ENCODE results near the gene TREML4. TPM values are rescaled to one million over a fixed set of nuclear protein-coding genes. Genes with fewer than 3 reads are reported as not detected.

The TREML4 gene
- total and polyA plus RNA-seq, 3 donors from 2014 or later: not detected

DNA sequence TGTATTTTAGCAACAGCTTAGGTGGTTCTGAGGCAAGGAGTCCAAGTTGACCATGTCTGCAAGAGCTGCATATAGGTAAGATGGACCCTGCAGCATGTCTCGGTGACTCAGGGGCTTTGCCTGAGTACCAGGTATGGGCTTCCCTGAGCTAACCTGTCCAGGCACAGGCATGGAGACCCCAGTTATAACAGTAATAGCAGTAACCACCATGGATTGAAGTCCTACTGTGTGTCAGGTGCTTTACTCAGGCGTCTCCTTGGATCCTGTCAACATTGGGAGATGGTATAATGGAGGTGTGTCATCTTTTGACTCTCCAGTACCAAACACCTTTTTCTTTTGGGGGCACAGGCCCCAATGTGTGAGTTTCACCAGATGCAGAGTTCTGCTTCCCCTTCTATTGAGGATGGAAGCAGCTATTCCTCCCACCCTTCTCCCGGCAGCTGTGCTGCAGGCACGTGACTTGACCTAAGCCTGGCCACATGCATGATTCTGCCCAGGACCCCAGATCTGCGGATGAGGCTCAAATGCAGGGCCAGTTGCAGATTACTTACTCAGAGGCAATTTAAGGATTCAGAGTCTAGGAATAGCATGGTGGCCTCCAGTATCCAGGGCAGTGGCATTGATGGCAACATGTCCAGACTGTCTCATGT lies 44.6 kb downstream of the TREML4 start:
- H3K4me1 ChIP-seq: no peaks in the 10 kb centered on the region
- intact Hi-C loops (cut with DNase I; ENCODE audit: low total_unique reads): no loop called here
- DNase-seq: no peak
- no peak overlapping the region for H3K27ac ChIP-seq
- WGBS, 2 donors: 94 to 100% methylated on average over 5 of the region's 5 CpGs
- H3K27me3 ChIP-seq: no peaks in the 10 kb centered on the region
- no peaks in the 10 kb centered on the region for H3K9me3 ChIP-seq
- TF ChIP-seq, protein P1, sequence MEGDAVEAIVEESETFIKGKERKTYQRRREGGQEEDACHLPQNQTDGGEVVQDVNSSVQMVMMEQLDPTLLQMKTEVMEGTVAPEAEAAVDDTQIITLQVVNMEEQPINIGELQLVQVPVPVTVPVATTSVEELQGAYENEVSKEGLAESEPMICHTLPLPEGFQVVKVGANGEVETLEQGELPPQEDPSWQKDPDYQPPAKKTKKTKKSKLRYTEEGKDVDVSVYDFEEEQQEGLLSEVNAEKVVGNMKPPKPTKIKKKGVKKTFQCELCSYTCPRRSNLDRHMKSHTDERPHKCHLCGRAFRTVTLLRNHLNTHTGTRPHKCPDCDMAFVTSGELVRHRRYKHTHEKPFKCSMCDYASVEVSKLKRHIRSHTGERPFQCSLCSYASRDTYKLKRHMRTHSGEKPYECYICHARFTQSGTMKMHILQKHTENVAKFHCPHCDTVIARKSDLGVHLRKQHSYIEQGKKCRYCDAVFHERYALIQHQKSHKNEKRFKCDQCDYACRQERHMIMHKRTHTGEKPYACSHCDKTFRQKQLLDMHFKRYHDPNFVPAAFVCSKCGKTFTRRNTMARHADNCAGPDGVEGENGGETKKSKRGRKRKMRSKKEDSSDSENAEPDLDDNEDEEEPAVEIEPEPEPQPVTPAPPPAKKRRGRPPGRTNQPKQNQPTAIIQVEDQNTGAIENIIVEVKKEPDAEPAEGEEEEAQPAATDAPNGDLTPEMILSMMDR (IDR thresholded peaks at IDR 0.05): no peak
- no peak for TF ChIP-seq POLR2A (IDR thresholded peaks at IDR 0.05)
- H3K4me3 ChIP-seq: no peak overlapping the region
- H3K36me3 ChIP-seq (ENCODE audit: low read depth, missing control alignments): no peaks in the 10 kb centered on the region

DNA sequence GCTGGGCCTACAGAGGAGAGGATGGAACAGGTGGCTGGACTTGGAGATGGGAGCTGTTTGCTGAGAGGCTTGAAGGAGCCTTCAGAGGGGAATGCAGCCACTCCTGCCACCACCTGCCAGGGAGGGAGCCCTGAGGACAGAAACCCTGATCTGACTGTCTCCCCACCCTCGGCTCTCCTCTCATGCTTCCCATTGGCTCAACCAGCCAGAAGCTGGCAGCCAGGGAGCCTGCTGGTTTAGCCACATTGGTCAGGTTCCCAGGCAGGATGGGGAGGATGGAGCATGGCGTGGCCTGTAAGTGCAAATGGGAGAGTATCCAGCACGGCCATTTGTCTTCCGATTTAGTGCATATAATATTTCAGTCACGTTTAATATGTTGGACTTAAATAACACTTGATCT lies 45.6 kb downstream of the TREML4 start:
- Histone ChIP-seq H3K9me3 (no peaks in the 10 kb centered on the region), H3K36me3 (ENCODE audit: low read depth, missing control alignments) (no peaks in the 10 kb centered on the region), H3K27me3 (no peaks in the 10 kb centered on the region), H3K4me1 (no peaks in the 10 kb centered on the region), H3K27ac (no peak overlapping the region), H3K4me3 (no peak overlapping the region)
- intact Hi-C loops (cut with DNase I; ENCODE audit: low total_unique reads): no loop called here
- WGBS, 2 donors: 85 to 91% methylated on average over 4 to 5 of the region's 5 CpGs
- DNase-seq: no peak
- TF ChIP-seq, protein P1 (IDR thresholded peaks at IDR 0.05): no peak
- no peak for TF ChIP-seq POLR2A (IDR thresholded peaks at IDR 0.05)

DNA sequence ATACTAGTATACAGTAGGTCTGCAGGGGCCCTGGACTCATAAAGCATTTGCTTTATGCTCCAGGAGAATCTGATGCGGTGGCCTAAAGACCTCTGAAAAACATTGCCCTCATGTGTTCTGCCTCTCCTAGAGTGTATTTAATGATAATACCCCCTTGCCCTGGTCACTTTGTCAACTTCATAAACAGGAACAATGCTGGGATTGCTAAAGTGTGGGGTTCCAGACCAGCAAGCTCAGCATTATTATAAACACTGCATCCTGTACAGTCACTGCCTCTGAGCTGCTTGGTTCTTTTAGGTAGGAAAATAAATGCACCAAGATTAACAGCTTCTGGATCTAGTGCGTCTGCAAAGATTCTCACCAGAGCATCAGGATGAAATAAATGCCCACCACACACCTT lies 46.1 kb downstream of the TREML4 start:
- intact Hi-C loops (cut with DNase I; ENCODE audit: low total_unique reads): no loop called here
- no peaks in the 10 kb centered on the region for H3K27me3 ChIP-seq
- H3K27ac ChIP-seq: no peak overlapping the region
- H3K4me1 ChIP-seq: peaks cover 4% of the 10 kb centered on the region
- WGBS, 2 donors: 90 to 94% methylated on average over 2 of the region's 2 CpGs
- no peaks in the 10 kb centered on the region for H3K9me3 ChIP-seq
- TF ChIP-seq, protein P1 (IDR thresholded peaks at IDR 0.05): no peak
- no peak for TF ChIP-seq POLR2A (IDR thresholded peaks at IDR 0.05)
- no peak for DNase-seq
- H3K4me3 ChIP-seq: no peak overlapping the region
- no peaks in the 10 kb centered on the region for H3K36me3 ChIP-seq (ENCODE audit: low read depth, missing control alignments)

DNA sequence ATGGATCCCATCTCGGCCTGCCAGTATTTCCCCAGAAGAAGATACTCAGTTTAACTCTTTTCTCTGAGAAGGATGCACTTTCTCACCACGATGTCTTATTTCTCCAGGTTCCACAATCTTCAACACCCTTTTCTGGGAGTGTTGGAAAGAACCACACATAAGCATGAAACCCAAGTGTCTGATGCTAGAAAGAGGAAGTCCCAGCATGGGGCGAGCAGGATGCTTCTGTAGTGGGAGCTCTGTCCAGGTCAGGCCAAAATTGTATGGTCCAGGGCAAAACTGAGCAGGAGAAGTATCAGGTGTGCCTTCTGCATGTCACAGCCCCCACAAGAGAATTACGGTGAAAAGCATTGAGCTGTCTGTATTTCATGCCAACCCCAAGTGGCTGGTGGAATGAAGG lies 47.3 kb downstream of the TREML4 start:
- H3K27ac ChIP-seq: no peak overlapping the region
- no peak overlapping the region for H3K4me3 ChIP-seq
- TF ChIP-seq POLR2A (IDR thresholded peaks at IDR 0.05): no peak
- TF ChIP-seq, protein P1 (IDR thresholded peaks at IDR 0.05): no peak
- peaks cover 4% of the 10 kb centered on the region for H3K4me1 ChIP-seq
- no peaks in the 10 kb centered on the region for H3K9me3 ChIP-seq
- no peaks in the 10 kb centered on the region for H3K36me3 ChIP-seq (ENCODE audit: low read depth, missing control alignments)
- WGBS, 2 donors: 76 to 87% methylated on average over 4 of the region's 4 CpGs
- intact Hi-C loops (cut with DNase I; ENCODE audit: low total_unique reads): no loop called here
- no peak for DNase-seq
- H3K27me3 ChIP-seq: no peaks in the 10 kb centered on the region

DNA sequence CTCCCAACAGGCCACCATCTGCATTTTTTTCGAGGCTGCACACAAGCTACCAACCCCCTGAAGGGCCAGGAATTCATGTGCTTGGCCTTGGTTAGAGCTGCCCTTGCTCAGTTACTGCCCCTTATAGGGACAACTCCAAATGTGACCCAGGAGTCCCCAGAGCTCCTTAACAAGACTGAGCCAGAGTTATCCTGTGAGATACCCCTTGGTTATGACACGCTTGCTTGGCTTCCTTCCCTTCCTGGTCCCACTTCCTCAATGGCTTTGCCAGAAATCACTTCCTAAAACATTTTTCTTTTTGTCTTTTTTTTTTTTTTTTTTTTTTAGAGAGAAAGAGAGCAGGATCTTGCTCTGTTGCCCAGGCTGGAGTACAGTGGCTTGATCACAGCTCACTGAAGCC lies 49.5 kb downstream of the TREML4 start:
- intact Hi-C loops (cut with DNase I; ENCODE audit: low total_unique reads): no loop called here
- Histone ChIP-seq H3K4me1 (peaks cover 4% of the 10 kb centered on the region), H3K4me3 (no peak overlapping the region), H3K36me3 (ENCODE audit: low read depth, missing control alignments) (no peaks in the 10 kb centered on the region), H3K9me3 (no peaks in the 10 kb centered on the region), H3K27me3 (no peaks in the 10 kb centered on the region), H3K27ac (no peak overlapping the region)
- 78 to 81% methylated on average over 2 of the region's 2 CpGs for WGBS, 2 donors
- no peak for TF ChIP-seq POLR2A (IDR thresholded peaks at IDR 0.05)
- TF ChIP-seq, protein P1 (IDR thresholded peaks at IDR 0.05): no peak
- DNase-seq: no peak
